GM13976 (cell line): ENCODE measurements around the gene GSKIP.

Experiments used
- DNase-seq: peaks from one replicate; pipeline ENCODE4 v3.0.0; 2012; ENCODE audit warnings: low spot score
- in situ Hi-C: fragments of 300-500 bp; cut with MboI; formaldehyde crosslinking; loops from one replicate; pipeline ENCODE4 v1.12.0; 2022; ENCODE audit warnings: low sequenced_read_pairs, mixed read lengths, inconsistent platforms; ENCODE audit not compliant: unreplicated experiment
- TF ChIP-seq, protein P1 (sequence below): IDR thresholded peaks from 2 replicates; pipeline ENCODE4 v1.5.1; 2012; ENCODE audit warnings: borderline replicate concordance, mild to moderate bottlenecking; ENCODE audit not compliant: insufficient read depth; ENCODE audit errors: extremely low read depth, missing control alignments, control extremely low read depth

Gene GSKIP

GRCh38 chr14:96373538-96373937 is 10.2 kb downstream of the GSKIP start:
- in situ Hi-C loops, result no loop called here
- TF ChIP-seq, protein P1, sequence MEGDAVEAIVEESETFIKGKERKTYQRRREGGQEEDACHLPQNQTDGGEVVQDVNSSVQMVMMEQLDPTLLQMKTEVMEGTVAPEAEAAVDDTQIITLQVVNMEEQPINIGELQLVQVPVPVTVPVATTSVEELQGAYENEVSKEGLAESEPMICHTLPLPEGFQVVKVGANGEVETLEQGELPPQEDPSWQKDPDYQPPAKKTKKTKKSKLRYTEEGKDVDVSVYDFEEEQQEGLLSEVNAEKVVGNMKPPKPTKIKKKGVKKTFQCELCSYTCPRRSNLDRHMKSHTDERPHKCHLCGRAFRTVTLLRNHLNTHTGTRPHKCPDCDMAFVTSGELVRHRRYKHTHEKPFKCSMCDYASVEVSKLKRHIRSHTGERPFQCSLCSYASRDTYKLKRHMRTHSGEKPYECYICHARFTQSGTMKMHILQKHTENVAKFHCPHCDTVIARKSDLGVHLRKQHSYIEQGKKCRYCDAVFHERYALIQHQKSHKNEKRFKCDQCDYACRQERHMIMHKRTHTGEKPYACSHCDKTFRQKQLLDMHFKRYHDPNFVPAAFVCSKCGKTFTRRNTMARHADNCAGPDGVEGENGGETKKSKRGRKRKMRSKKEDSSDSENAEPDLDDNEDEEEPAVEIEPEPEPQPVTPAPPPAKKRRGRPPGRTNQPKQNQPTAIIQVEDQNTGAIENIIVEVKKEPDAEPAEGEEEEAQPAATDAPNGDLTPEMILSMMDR, result no peak
- no peak for DNase-seq

- in situ Hi-C loops, result no loop called here
- TF ChIP-seq, protein P1, result no peak
- DNase-seq, result no peak
These were observed 12.8 kb downstream of the GSKIP start for GRCh38 chr14:96376093-96376492.

GRCh38 chr14:96380735-96381134 is 17.4 kb downstream of the GSKIP start:
- in situ Hi-C loops, result no loop called here
- TF ChIP-seq, protein P1, result no peak
- no peak for DNase-seq

DNA sequence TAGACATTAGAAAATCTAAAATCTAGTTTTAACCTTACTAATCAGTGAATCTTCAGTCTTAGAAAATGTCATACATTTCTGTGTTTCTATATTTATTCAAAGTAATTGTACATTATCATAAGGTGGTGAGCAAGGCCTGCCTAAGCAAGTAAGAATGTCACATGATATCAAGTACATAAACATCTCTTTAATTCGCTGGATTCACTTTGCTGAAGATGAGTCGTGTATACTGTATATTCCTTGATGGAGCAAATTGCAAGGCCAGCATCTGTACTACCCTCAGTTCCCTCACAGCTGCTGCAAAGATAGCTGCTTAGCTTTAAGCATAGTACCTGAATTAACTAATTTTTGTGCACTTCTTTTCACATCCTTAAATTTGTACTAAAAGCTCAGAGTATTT is 20.1 kb downstream of the GSKIP start:
- no peak for DNase-seq
- in situ Hi-C loops, result no loop called here

GRCh38 chr14:96384053-96384452 is 20.7 kb downstream of the GSKIP start:
- no peak for DNase-seq
- in situ Hi-C loops, result no loop called here
- TF ChIP-seq, protein P1, result no peak

More for the DNA sequence above, 20.1 kb downstream of the GSKIP start:
- TF ChIP-seq, protein P1, result no peak

GRCh38 chr14:96384740-96385139 is 21.4 kb downstream of the GSKIP start:
- in situ Hi-C loops, result no loop called here
- TF ChIP-seq, protein P1, result no peak
- no peak for DNase-seq

- TF ChIP-seq, protein P1, result no peak
- in situ Hi-C loops, result no loop called here
- no peak for DNase-seq
These were observed 22.1 kb downstream of the GSKIP start for GRCh38 chr14:96385385-96385784.
